HG03378 (cell line): ENCODE results near the gene HDC.

Experiments used
- ATAC-seq: cut with Tn5 transposase; IDR thresholded peaks from one replicate; pipeline ENCODE4 v1.9.1; 2021; ENCODE audit warnings: mild to moderate bottlenecking, moderate library complexity; ENCODE audit not compliant: unreplicated experiment

The HDC gene

GRCh38 chr15:50228866-50229265 lies 36.7 kb downstream of the HDC start:
- ATAC-seq, result no peak

- no peak for ATAC-seq
Measured at GRCh38 chr15:50227076-50227475, 38.5 kb downstream of the HDC start.

GRCh38 chr15:50225938-50226337 lies 39.6 kb downstream of the HDC start:
- no peak for ATAC-seq

GRCh38 chr15:50225057-50225456 lies 40.5 kb downstream of the HDC start:
- no peak for ATAC-seq

- ATAC-seq, result no peak
Measured at GRCh38 chr15:50224606-50225005, 40.9 kb downstream of the HDC start.

GRCh38 chr15:50222181-50222580 lies 43.3 kb downstream of the HDC start:
- no peak for ATAC-seq

GRCh38 chr15:50219820-50220219 lies 45.7 kb downstream of the HDC start:
- no peak for ATAC-seq

GRCh38 chr15:50218691-50219090 lies 46.8 kb downstream of the HDC start:
- no peak for ATAC-seq

GRCh38 chr15:50218291-50218690 lies 47.2 kb downstream of the HDC start:
- ATAC-seq, result no peak

GRCh38 chr15:50210462-50211157 lies 54.9 kb downstream of the HDC start:
- ATAC-seq, result no peak

GRCh38 chr15:50209809-50210208 lies 55.7 kb downstream of the HDC start:
- no peak for ATAC-seq

- ATAC-seq, result no peak
Measured at GRCh38 chr15:50206020-50206419, 59.5 kb downstream of the HDC start.

- no peak for ATAC-seq
Measured at GRCh38 chr15:50202003-50202402, 63.5 kb downstream of the HDC start.

- ATAC-seq, result no peak
Measured at GRCh38 chr15:50192926-50193620, 72.5 kb downstream of the HDC start.

GRCh38 chr15:50192164-50192563 lies 73.4 kb downstream of the HDC start:
- ATAC-seq, result no peak
